Cardiac fibroblast (primary cell): ENCODE data around the gene MIPOL1.
A peak's percentile ranks its signal among the peaks of the same experiment; 100 is the strongest.
"Not testable (repeated sequence)": the region's sequence is repeated elsewhere in the genome, so short reads cannot be mapped to it uniquely, and the experiment has no call there.

ENCODE experiments used
- DNase-seq, 2 donors: peaks; one replicate each; pipeline versions ENCODE4 v3.0.0 to v3.0.0-alpha.2; 2010; ENCODE audit warnings: low read depth in 2 of 2
- H3K4me3 ChIP-seq, 2 donors: replicated peaks in 1 of 2; 1 replicate in 1 of 2; 2 replicates in 1 of 2; pipeline ENCODE4 v1.5.1; 2011; ENCODE audit warnings: low read depth in 2 of 2, low read length in 2 of 2, mild to moderate bottlenecking in 2 of 2, moderate library complexity in 1 of 2
- CTCF ChIP-seq: IDR thresholded peaks from one replicate; pipeline ENCODE4 v1.5.1; 2011; ENCODE audit warnings: low read depth, mild to moderate bottlenecking, low read length, inconsistent platforms

The MIPOL1 gene

DNA sequence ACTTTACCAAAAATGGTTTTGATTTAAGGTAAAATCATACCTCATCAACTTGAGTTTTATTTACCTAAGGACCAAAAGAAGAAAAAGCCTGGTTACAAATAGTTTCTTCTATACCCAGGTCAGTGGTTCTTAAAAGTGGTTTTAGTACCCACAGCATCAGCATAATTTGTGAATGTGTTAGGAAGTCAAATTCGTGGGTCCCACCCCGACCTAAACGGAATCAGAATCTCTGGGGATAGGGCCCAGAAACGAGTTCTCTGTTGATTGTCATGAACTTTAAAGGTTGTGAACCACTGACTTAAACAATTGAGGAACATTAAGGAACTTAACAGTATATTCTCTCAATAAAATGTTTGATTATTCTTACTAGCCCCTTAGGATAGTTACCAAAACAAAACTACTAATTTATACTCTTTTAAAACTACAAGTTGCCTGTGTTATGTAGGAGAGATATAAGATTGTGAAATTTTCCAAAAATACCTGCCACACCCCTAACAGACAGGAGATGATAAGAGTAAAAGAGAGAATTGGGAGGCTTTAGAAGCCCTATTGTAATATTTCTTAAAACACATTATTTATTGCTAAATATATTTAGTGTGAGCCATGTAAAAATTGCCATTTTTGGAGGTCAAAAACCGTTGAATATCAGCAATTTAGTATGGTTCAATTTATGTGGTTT is 24.7 kb upstream of the MIPOL1 start:
- peak overlapping the region in 1 of 2 donors; percentile 78 for H3K4me3 ChIP-seq
- no peak for DNase-seq
- no peak for TF ChIP-seq CTCF

GRCh38 chr14:37179896-37180502 is 17.7 kb upstream of the MIPOL1 start:
- peak in 1 of 2 donors; percentile 61 for DNase-seq
- TF ChIP-seq CTCF: no peak
- no peak overlapping the region for H3K4me3 ChIP-seq

DNA sequence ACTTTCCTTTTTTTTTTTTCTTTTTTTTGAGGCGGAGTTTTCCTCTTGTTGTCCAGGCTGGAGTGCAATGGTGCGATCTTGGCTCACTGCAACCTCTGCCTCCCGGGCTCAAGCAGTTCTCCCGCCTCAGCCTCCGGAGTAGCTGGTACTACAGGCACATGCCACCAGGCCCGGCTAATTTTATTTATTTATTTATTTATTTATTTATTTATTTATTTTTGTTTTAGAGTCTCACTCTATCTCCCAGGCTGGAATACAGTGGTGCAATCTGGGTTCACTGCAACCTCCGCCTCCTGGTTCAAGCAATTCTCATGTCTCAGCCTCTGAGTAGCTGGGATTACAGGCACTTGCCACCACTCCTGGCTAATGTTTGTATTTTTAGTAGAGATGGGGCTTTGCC is 16.9 kb upstream of the MIPOL1 start:
- DNase-seq, H3K4me3 ChIP-seq: not testable (repeated sequence)

GRCh38 chr14:37181441-37181840 is 16.3 kb upstream of the MIPOL1 start:
- TF ChIP-seq CTCF: no peak

DNA sequence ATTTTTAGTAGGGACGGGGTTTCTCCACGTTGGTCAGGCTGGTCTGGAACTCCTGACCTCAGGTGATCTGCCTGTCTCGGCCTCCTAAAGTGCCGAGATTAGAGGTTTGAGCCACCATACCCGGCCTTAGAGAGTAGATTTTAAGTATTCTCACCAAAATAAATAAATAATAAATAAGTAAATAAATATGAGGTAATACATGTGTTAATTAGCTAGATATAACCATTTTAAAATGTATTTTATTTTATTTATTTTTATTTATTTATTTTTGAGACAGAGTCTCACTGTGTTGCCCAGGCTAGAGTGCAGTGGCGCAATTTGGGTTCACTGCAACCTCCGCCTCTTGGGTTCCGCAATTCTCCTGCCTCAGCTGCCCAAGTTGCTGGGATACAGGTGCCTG is 13.2 kb upstream of the MIPOL1 start:
- not testable (repeated sequence) for DNase-seq, H3K4me3 ChIP-seq

More at GRCh38 chr14:37181441-37181840, 16.3 kb upstream of the MIPOL1 start:
- DNase-seq: no peak
- H3K4me3 ChIP-seq: no peak overlapping the region

DNA sequence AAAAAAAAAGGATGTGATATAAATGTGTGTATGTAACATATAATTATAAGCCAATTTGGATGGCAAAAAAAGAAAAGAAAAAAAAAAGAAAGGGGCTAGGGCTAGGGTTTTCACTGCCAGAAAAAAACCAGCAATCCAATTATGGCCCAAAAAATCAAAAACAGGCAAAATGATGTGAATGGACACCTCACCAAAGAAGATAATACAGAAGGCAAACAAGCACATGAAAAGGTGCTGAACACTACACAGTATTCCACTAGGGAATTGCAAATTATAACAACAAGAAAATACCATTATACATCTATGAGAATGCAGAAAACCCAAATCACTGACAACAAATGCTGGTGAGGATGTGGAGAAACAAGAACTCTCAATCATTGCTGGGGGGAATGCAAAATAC is 12.1 kb upstream of the MIPOL1 start:
- no peak overlapping the region for H3K4me3 ChIP-seq
- TF ChIP-seq CTCF: no peak
- DNase-seq: no peak

- TF ChIP-seq CTCF: no peak
- H3K4me3 ChIP-seq: no peak overlapping the region
- DNase-seq: no peak
These were observed 10.9 kb upstream of the MIPOL1 start for GRCh38 chr14:37186865-37187264.

- TF ChIP-seq CTCF: no peak
- DNase-seq: no peak
- no peak overlapping the region for H3K4me3 ChIP-seq
These were observed 10.4 kb upstream of the MIPOL1 start for GRCh38 chr14:37187294-37187693.

- not testable (repeated sequence) for H3K4me3 ChIP-seq, DNase-seq
These were observed 9.7 kb upstream of the MIPOL1 start for GRCh38 chr14:37187840-37188577.

- not testable (repeated sequence) for H3K4me3 ChIP-seq, DNase-seq
These were observed 8.0 kb upstream of the MIPOL1 start for GRCh38 chr14:37189733-37190132.
